Measurements from ENCODE around the gene FREM1.
A peak's percentile ranks its signal among the peaks of the same experiment; 100 is the strongest.

Gene FREM1

GRCh38 chr9:14769230-14769571 lies 141.0 kb downstream of the FREM1 start:
- no peak overlapping the region for H3K4me3 ChIP-seq (ENCODE audit: insufficient read length, low read depth)
- H3K9ac ChIP-seq (ENCODE audit: insufficient read length, low read depth), result no peak overlapping the region
- TF ChIP-seq YY1 (IDR thresholded peaks at IDR 0.05; ENCODE audit: insufficient read depth, insufficient read length), result no peak
- no peak for TF ChIP-seq SUZ12 (IDR thresholded peaks at IDR 0.05; ENCODE audit: extremely low read depth, insufficient read depth, insufficient read length)
- TF ChIP-seq ZNF274 (IDR thresholded peaks at IDR 0.05; ENCODE audit: low read depth, low read length), result no peak
- H3K27me3 ChIP-seq (ENCODE audit: insufficient read depth, insufficient read length), result no peaks in the 10 kb centered on the region
- no peaks in the 10 kb centered on the region for H3K4me1 ChIP-seq (ENCODE audit: insufficient read depth, insufficient read length)
- no peaks in the 10 kb centered on the region for H3K36me3 ChIP-seq (ENCODE audit: insufficient read depth, insufficient read length, low read length)
- H3K9me3 ChIP-seq (ENCODE audit: insufficient read depth, low read length), result no peaks in the 10 kb centered on the region
- no peak for DNase-seq (ENCODE audit: low read depth, low spot score)

GRCh38 chr9:14768405-14769229 lies 141.6 kb downstream of the FREM1 start:
- Histone ChIP-seq H3K4me3 (ENCODE audit: insufficient read length, low read depth) (no peak overlapping the region), H3K4me1 (ENCODE audit: insufficient read depth, insufficient read length) (no peaks in the 10 kb centered on the region), H3K9ac (ENCODE audit: insufficient read length, low read depth) (no peak overlapping the region), H3K36me3 (ENCODE audit: insufficient read depth, insufficient read length, low read length) (no peaks in the 10 kb centered on the region), H3K27me3 (ENCODE audit: insufficient read depth, insufficient read length) (no peaks in the 10 kb centered on the region), H3K9me3 (ENCODE audit: insufficient read depth, low read length) (no peaks in the 10 kb centered on the region)
- peak; percentile 56 for DNase-seq (ENCODE audit: low read depth, low spot score)
- TF ChIP-seq ZNF274 (IDR thresholded peaks at IDR 0.05; ENCODE audit: low read depth, low read length), result no peak

- Histone ChIP-seq H3K27me3 (ENCODE audit: insufficient read depth, insufficient read length) (no peaks in the 10 kb centered on the region), H3K9me3 (ENCODE audit: insufficient read depth, low read length) (no peaks in the 10 kb centered on the region), H3K4me1 (ENCODE audit: insufficient read depth, insufficient read length) (no peaks in the 10 kb centered on the region), H3K36me3 (ENCODE audit: insufficient read depth, insufficient read length, low read length) (no peaks in the 10 kb centered on the region), H3K4me3 (ENCODE audit: insufficient read length, low read depth) (no peak overlapping the region), H3K9ac (ENCODE audit: insufficient read length, low read depth) (no peak overlapping the region)
- no peak for DNase-seq (ENCODE audit: low read depth, low spot score)
- no peak for TF ChIP-seq ZNF274 (IDR thresholded peaks at IDR 0.05; ENCODE audit: low read depth, low read length)
- TF ChIP-seq SUZ12 (IDR thresholded peaks at IDR 0.05; ENCODE audit: extremely low read depth, insufficient read depth, insufficient read length), result no peak
- no peak for TF ChIP-seq YY1 (IDR thresholded peaks at IDR 0.05; ENCODE audit: insufficient read depth, insufficient read length)
Measured at GRCh38 chr9:14766299-14766698, 143.9 kb downstream of the FREM1 start.

GRCh38 chr9:14761584-14761983 lies 148.6 kb downstream of the FREM1 start:
- DNase-seq (ENCODE audit: low read depth, low spot score), result no peak
- no peaks in the 10 kb centered on the region for H3K27me3 ChIP-seq (ENCODE audit: insufficient read depth, insufficient read length)
- H3K9me3 ChIP-seq (ENCODE audit: insufficient read depth, low read length), result no peaks in the 10 kb centered on the region
- no peak overlapping the region for H3K9ac ChIP-seq (ENCODE audit: insufficient read length, low read depth)
- no peaks in the 10 kb centered on the region for H3K36me3 ChIP-seq (ENCODE audit: insufficient read depth, insufficient read length, low read length)
- TF ChIP-seq SUZ12 (IDR thresholded peaks at IDR 0.05; ENCODE audit: extremely low read depth, insufficient read depth, insufficient read length) (no peak), ZNF274 (IDR thresholded peaks at IDR 0.05; ENCODE audit: low read depth, low read length) (no peak), YY1 (IDR thresholded peaks at IDR 0.05; ENCODE audit: insufficient read depth, insufficient read length) (no peak)
- no peak overlapping the region for H3K4me3 ChIP-seq (ENCODE audit: insufficient read length, low read depth)
- no peaks in the 10 kb centered on the region for H3K4me1 ChIP-seq (ENCODE audit: insufficient read depth, insufficient read length)

- TF ChIP-seq ZNF274 (IDR thresholded peaks at IDR 0.05; ENCODE audit: low read depth, low read length) (no peak), YY1 (IDR thresholded peaks at IDR 0.05; ENCODE audit: insufficient read depth, insufficient read length) (no peak), SUZ12 (IDR thresholded peaks at IDR 0.05; ENCODE audit: extremely low read depth, insufficient read depth, insufficient read length) (no peak)
- H3K9ac ChIP-seq (ENCODE audit: insufficient read length, low read depth), result no peak overlapping the region
- no peak for DNase-seq (ENCODE audit: low read depth, low spot score)
- H3K9me3 ChIP-seq (ENCODE audit: insufficient read depth, low read length), result no peaks in the 10 kb centered on the region
- H3K4me1 ChIP-seq (ENCODE audit: insufficient read depth, insufficient read length), result no peaks in the 10 kb centered on the region
- no peaks in the 10 kb centered on the region for H3K36me3 ChIP-seq (ENCODE audit: insufficient read depth, insufficient read length, low read length)
- no peaks in the 10 kb centered on the region for H3K27me3 ChIP-seq (ENCODE audit: insufficient read depth, insufficient read length)
- no peak overlapping the region for H3K4me3 ChIP-seq (ENCODE audit: insufficient read length, low read depth)
Measured at GRCh38 chr9:14760060-14760459, 150.2 kb downstream of the FREM1 start.

- Histone ChIP-seq H3K36me3 (ENCODE audit: insufficient read depth, insufficient read length, low read length) (no peaks in the 10 kb centered on the region), H3K4me1 (ENCODE audit: insufficient read depth, insufficient read length) (no peaks in the 10 kb centered on the region), H3K9ac (ENCODE audit: insufficient read length, low read depth) (no peak overlapping the region), H3K9me3 (ENCODE audit: insufficient read depth, low read length) (no peaks in the 10 kb centered on the region), H3K27me3 (ENCODE audit: insufficient read depth, insufficient read length) (no peaks in the 10 kb centered on the region), H3K4me3 (ENCODE audit: insufficient read length, low read depth) (no peak overlapping the region)
- TF ChIP-seq ZNF274 (IDR thresholded peaks at IDR 0.05; ENCODE audit: low read depth, low read length) (no peak), SUZ12 (IDR thresholded peaks at IDR 0.05; ENCODE audit: extremely low read depth, insufficient read depth, insufficient read length) (no peak)
- no peak for DNase-seq (ENCODE audit: low read depth, low spot score)
Measured at GRCh38 chr9:14756291-14756690, 153.9 kb downstream of the FREM1 start.

- Histone ChIP-seq H3K4me1 (ENCODE audit: insufficient read depth, insufficient read length) (no peaks in the 10 kb centered on the region), H3K4me3 (ENCODE audit: insufficient read length, low read depth) (no peak overlapping the region), H3K9me3 (ENCODE audit: insufficient read depth, low read length) (no peaks in the 10 kb centered on the region), H3K9ac (ENCODE audit: insufficient read length, low read depth) (no peak overlapping the region), H3K27me3 (ENCODE audit: insufficient read depth, insufficient read length) (no peaks in the 10 kb centered on the region), H3K36me3 (ENCODE audit: insufficient read depth, insufficient read length, low read length) (no peaks in the 10 kb centered on the region)
- DNase-seq (ENCODE audit: low read depth, low spot score), result no peak
- TF ChIP-seq ZNF274 (IDR thresholded peaks at IDR 0.05; ENCODE audit: low read depth, low read length), result no peak
- no peak for TF ChIP-seq YY1 (IDR thresholded peaks at IDR 0.05; ENCODE audit: insufficient read depth, insufficient read length)
- no peak for TF ChIP-seq SUZ12 (IDR thresholded peaks at IDR 0.05; ENCODE audit: extremely low read depth, insufficient read depth, insufficient read length)
Measured at GRCh38 chr9:14752871-14753270, 157.4 kb downstream of the FREM1 start.

Measured in NT2/D1 (cell line).